ENCODE measurements around the gene NTN5. TPM values are rescaled to one million over a fixed set of nuclear protein-coding genes. Genes with fewer than 3 reads are reported as not detected.
"Not testable (repeated sequence)": the region's sequence is repeated elsewhere in the genome, so short reads cannot be mapped to it uniquely, and the experiment has no call there.

The NTN5 gene
- total RNA-seq, 1 donor from 2014 or later: not detected

GRCh38 chr19:48635966-48636858 lies 36.6 kb downstream of the NTN5 start:
- ATAC-seq (ENCODE audit: poor library complexity): no peak
- intact Hi-C loops (cut with DNase I): no loop called here
- DNase-seq: no peak

- intact Hi-C loops (cut with DNase I): no loop called here
- DNase-seq (peak; percentile 79), ATAC-seq (ENCODE audit: poor library complexity) (peak; percentile 58)
Measured at GRCh38 chr19:48635263-48635965, 37.4 kb downstream of the NTN5 start.

GRCh38 chr19:48634424-48635262 lies 38.2 kb downstream of the NTN5 start:
- intact Hi-C loops (cut with DNase I): no loop called here
- peak; percentile 98 for DNase-seq
- ATAC-seq (ENCODE audit: poor library complexity): peak; percentile 62

- intact Hi-C loops (cut with DNase I): no loop called here
- ATAC-seq (ENCODE audit: poor library complexity): no peak
- DNase-seq: no peak
Measured at GRCh38 chr19:48634036-48634342, 38.8 kb downstream of the NTN5 start.

GRCh38 chr19:48633148-48634035 lies 39.4 kb downstream of the NTN5 start:
- DNase-seq (peak; percentile 49), ATAC-seq (ENCODE audit: poor library complexity) (no peak)
- intact Hi-C loops (cut with DNase I): no loop called here

- no peak for ATAC-seq (ENCODE audit: poor library complexity)
- peak; percentile 62 for DNase-seq
- intact Hi-C loops (cut with DNase I): no loop called here
Measured at GRCh38 chr19:48632692-48633147, 40.1 kb downstream of the NTN5 start.

- intact Hi-C loops (cut with DNase I); DNase-seq; ATAC-seq (ENCODE audit: poor library complexity): not testable (repeated sequence)
Measured at GRCh38 chr19:48632286-48632685, 40.5 kb downstream of the NTN5 start.

GRCh38 chr19:48631225-48631624 lies 41.6 kb downstream of the NTN5 start:
- ATAC-seq (ENCODE audit: poor library complexity) (no peak), DNase-seq (no peak)
- intact Hi-C loops (cut with DNase I): no loop called here

- ATAC-seq (ENCODE audit: poor library complexity) (peak; percentile 7), DNase-seq (peak; percentile 90)
- intact Hi-C loops (cut with DNase I): no loop called here
Measured at GRCh38 chr19:48630296-48631063, 42.3 kb downstream of the NTN5 start.

GRCh38 chr19:48629599-48630295 lies 43.1 kb downstream of the NTN5 start:
- intact Hi-C loops (cut with DNase I): no loop called here
- DNase-seq (peak; percentile 69), ATAC-seq (ENCODE audit: poor library complexity) (peak; percentile 7)

- ATAC-seq (ENCODE audit: poor library complexity) (no peak), DNase-seq (peak; percentile 47)
- intact Hi-C loops (cut with DNase I): no loop called here
Measured at GRCh38 chr19:48629297-48629598, 43.6 kb downstream of the NTN5 start.

GRCh38 chr19:48628486-48629296 lies 44.1 kb downstream of the NTN5 start:
- DNase-seq (peak; percentile 54), ATAC-seq (ENCODE audit: poor library complexity) (no peak)
- intact Hi-C loops (cut with DNase I): no loop called here

- no peak for ATAC-seq (ENCODE audit: poor library complexity)
- intact Hi-C loops (cut with DNase I): no loop called here
- no peak for DNase-seq
Measured at GRCh38 chr19:48627865-48628314, 44.9 kb downstream of the NTN5 start.

GRCh38 chr19:48627201-48627864 lies 45.5 kb downstream of the NTN5 start:
- DNase-seq (peak; percentile 41), ATAC-seq (ENCODE audit: poor library complexity) (no peak)
- intact Hi-C loops (cut with DNase I): no loop called here

- ATAC-seq (ENCODE audit: poor library complexity) (no peak), DNase-seq (no peak)
- intact Hi-C loops (cut with DNase I): no loop called here
Measured at GRCh38 chr19:48625891-48626327, 46.9 kb downstream of the NTN5 start.
